ENCODE measurements around the gene IMPACT.
A peak's percentile ranks its signal among the peaks of the same experiment; 100 is the strongest.

IMPACT gene

DNA sequence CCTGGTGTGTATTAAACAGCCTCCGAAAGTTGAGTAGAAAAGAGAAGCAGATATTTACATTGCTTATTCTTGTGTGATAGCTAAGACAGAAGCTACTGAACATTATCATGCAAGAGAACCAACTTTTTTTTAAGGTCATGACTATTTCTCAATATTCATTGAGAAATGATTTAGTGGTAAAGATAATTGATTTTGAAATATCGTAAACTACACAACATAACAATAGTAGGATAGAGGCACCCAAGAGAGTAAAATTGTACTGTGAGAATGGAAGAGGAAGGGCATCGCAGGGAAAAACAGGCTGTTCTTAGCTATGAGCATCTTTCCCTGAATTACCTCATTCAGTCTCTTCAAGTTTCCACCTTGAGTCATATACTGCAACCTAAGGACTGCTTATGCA lies 59.2 kb downstream of the IMPACT start:
- no peak for DNase-seq

DNA sequence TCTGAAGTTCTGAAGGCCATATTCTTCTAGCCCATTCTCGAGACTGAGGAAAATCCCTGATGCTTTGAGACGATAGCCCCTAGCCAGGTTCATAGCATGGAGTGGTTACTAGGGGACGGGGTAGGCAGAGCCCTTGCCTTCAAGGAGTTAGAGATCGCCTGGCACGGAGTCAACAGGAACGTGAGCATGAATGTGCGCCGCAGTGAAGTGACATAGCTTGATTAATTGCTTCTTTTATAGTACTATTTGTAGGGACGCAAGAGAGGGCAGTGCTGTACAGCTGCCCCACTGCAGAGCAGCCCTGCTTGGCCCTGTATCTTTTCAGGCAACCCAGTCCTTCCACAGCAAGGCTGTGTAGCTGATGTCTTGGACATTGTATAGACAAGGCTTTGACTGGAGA lies 60.2 kb downstream of the IMPACT start:
- DNase-seq = no peak

DNA sequence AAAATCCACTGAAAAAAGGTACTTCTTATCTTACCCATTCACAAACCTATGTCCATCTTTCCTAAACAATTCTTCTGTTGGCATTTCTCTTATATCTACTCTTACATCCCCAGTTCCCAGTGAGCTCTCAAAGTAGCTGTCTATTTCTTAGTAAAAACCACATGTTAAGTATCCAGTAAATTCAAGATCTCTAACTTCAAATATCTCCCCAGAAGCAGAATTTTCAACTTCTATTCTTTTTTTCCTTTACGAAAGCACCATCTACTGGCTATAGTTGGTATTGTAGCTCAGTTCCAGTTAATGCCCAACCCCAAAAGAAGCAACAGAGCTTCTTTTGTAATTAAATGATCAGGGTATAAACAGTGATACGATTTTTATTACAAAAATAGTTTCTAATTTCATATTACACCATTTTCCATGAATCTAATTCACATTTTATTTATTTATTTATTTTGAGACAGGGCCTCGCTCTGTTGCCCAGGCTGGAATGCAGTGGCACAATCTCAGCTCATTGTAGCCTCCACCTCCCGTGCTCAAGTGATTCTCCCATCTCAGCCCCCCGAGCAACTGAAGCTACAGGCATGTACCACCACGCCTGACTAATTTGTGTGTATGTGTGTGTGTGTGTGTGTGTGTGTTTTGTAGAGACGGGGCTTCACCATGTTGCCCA lies 62.5 kb downstream of the IMPACT start:
- DNase-seq = peak in 1 of 2 donors; percentile 67

DNA sequence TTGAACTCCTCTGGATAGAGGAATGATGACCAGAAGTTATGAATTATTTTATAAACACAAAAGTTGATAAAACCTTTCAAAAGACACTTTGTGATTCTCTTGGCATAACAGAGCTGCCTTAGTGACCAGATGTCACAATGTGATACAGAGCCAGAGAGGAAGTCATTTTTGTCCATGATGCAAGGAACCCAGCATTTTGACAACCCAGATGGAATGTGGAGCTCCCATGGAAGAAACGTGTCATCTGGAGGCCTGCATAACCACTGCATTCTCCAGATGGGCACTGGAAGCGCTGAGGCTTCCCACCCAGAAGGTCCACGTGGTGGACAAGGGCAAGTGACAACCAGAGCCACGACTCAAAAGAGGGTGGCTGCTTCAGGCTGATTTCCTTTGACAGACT lies 64.1 kb downstream of the IMPACT start:
- no peak for DNase-seq

GRCh38 chr18:24491927-24492834 lies 65.7 kb downstream of the IMPACT start:
- DNase-seq = no peak

GRCh38 chr18:24494586-24494985 lies 68.1 kb downstream of the IMPACT start:
- DNase-seq = no peak

DNA sequence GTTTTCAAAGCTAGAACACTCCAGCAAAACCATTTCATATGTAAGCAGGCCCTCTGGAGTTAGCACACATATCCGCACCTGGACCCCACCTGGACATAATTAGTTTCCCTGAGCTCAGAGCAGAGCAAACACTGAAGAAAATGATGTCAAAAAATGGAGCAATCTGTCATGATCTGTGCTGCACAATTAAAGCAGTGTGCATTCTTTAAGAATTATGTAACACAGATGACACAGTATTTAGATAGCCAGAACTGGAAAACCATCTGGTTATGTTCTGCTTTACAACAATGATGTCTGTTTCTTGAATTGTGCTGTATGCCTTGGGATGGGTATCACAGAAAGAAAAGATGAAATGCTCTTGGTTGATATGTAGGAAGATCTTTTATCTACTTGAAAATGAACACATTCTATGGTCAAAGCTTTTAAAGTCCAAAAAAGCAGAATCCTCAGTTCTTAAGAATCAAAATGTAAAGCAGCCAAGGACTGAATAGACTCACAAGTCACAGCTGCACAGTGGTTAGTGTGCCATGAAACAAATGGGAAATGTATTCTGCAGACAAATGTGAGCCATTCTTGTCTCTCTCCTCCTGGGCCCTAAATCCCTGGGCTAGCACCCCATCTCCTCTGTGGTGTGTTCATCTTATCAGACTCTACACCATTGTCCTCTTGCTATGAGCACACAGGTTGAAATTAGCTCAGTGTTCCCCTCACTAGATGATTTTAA lies 70.7 kb downstream of the IMPACT start:
- DNase-seq = peak in 1 of 2 donors; percentile 37

DNA sequence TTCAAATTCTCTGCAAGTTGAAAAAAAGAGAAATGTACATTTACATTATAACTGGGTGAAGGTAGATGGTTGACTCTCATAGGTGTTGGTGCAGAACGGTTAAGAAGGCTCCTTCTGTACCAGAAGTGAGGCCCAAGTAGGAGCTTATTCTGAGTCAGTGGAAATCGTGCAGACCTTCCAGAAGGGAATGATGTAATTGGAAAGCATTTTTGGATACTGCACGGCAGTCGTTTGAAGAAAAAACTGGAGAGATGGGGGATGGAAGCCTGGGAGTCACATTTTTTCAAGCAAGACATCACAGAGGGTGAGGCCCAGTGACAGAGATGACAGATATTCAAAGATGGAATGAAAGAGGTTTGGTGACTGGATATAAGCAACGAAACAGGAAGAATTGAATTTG lies 73.3 kb downstream of the IMPACT start:
- no peak for DNase-seq

DNA sequence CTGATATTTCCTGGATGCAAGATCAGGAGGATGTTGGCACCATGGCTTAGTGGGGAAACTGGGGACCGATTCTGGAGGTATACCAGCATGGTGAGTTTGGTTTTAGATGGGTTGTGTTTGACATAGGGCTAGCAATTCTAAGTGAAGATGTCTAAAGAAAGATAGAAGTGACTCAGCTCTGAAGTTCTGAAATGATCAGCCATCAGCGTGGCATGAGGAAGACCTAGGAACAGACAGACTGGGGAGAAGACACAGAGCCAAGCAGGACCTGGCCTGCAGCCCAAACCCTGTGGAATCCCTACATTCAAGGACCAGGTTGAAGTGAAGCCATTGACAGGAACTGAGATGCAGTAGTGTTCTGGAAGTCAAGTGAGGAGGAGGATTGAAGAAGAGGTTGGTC lies 73.7 kb downstream of the IMPACT start:
- no peak for DNase-seq

- no peak for DNase-seq
Measured at GRCh38 chr18:24500766-24501165, 74.3 kb downstream of the IMPACT start.

DNA sequence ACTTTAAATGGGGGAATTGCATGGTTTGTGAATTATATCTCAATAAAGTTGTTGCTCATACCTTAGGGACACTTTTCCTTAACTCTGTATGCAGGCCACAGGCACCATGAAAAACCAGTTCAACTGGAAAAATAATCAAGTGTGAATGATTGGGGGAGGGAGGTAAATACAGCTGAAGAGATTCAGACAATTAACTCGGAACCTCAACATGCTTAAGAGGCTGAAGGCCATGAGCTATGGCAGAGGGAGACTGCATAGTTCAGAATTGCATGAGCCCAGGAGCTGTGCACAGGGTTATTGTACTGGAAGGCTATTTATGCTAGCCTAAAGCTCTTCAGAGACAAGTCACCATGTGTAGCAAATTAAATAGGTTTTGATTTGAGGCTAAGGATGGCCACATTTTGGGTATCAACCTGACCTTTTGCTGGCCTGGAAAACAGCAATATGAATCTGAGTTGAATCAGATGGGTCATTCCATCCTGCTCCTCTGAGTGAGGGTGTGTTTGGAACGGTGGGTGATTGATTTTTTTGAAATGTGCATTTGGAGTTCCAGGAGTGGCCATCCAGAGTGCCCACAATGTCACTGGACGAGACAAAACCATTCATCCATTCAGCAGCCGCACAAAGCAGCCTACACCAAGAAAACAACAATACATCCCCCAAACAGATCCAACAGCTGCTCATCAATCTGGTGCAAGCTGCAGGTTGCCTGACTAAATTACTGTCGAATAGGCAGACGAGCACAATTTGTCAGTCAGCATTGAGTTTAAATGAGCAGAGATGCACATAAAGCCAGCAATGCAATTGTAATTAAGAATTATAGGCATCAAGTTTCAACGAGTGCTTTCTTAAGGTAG lies 76.4 kb downstream of the IMPACT start:
- DNase-seq = no peak
